HepG2 (cell line): ENCODE measurements around the gene AP1AR. TPM values are rescaled to one million over a fixed set of nuclear protein-coding genes. Genes with fewer than 3 reads are reported as not detected.
A peak's percentile ranks its signal among the peaks of the same experiment; 100 is the strongest.

Source experiments
- ATAC-seq: fragments of 200-7000 bp; cut with Tn5 transposase; 3 replicates; pipeline ENCODE4 v1.9.1; 2020; ENCODE audit warnings: mild to moderate bottlenecking, moderate library complexity
- BruUV-seq: library from RNA; stranded (reverse); fragments of 400-500 nt; replicated peaks from 2 replicates; lab custom pipeline; 2021; lab: Mats Ljungman, UMichigan
- CTCF ChIA-PET: fragments of 300-600 bp; formaldehyde crosslinking; extraction: SDS; loops from one replicate; lab custom pipeline; 2021; ENCODE audit warnings: low total read pairs, inconsistent platforms, low intra/inter-chr PET ratio; lab: Yijun Ruan, JAX
- POLR2A ChIA-PET: fragments of 350-600 bp; sonication (Branson Sonifier 250); formaldehyde crosslinking; loops from one replicate; lab custom pipeline; 2020; ENCODE audit warnings: antibody characterized with exemption, inconsistent platforms; lab: Yijun Ruan, JAX
- DNase-seq: peaks from one replicate; pipeline ENCODE4 v3.0.0-alpha.2; 2015; ENCODE audit warnings: low spot score
- FAIRE-seq: peaks from 3 replicates; lab custom pipeline; 2011; peaks lifted over from hg19 to GRCh38; lab: Jason Lieb, UNC
- H2AFZ ChIP-seq: one replicate; pipeline ENCODE4 v1.6.1; 2011; ENCODE audit warnings: low read length, inconsistent platforms
- H3K27ac ChIP-seq: fragments of 300-600 bp; 3 replicates; pipeline ENCODE4 v1.8.0; 2011; ENCODE audit warnings: mixed run types, mild to moderate bottlenecking, mixed read lengths, low read length, inconsistent platforms; ENCODE audit not compliant: insufficient read depth; ENCODE audit errors: extremely low read length
- H3K27me3 ChIP-seq, 2 experiments: fragments of 200-600 bp in 1 of 2; 2 replicates in 1 of 2; 3 replicates in 1 of 2; pipeline versions ENCODE4 v1.6.0 to v1.8.0; 2011; ENCODE audit warnings: low read length in 2 of 2, mild to moderate bottlenecking in 2 of 2, moderate library complexity in 2 of 2, inconsistent platforms in 1 of 2; ENCODE audit not compliant: insufficient read depth in 2 of 2, control insufficient read depth in 1 of 2
- H3K36me3 ChIP-seq, 2 experiments: fragments of 200-600 bp in 1 of 2; replicated peaks in 1 of 2; 2 replicates in 1 of 2; 3 replicates in 1 of 2; pipeline versions ENCODE4 v1.5.1 to v1.8.0; 2011; ENCODE audit warnings: low read length in 2 of 2, inconsistent platforms in 1 of 2; ENCODE audit not compliant: insufficient read depth in 2 of 2, control insufficient read depth in 1 of 2
- H3K4me1 ChIP-seq: 2 replicates; pipeline ENCODE4 v1.5.1; 2012; ENCODE audit warnings: low read length, inconsistent platforms; ENCODE audit not compliant: insufficient read depth
- H3K4me2 ChIP-seq: 2 replicates; pipeline ENCODE4 v1.6.0; 2011; ENCODE audit warnings: low read depth, low read length, inconsistent platforms
- H3K4me3 ChIP-seq, 3 experiments: fragments of 200-600 bp in 1 of 3; sonication (generic), shearing (Covaris generic) in 1 of 3; replicated peaks in 1 of 3; 2 replicates each; pipeline ENCODE4 v1.5.1; 2011 to 2016; ENCODE audit warnings: low read length in 3 of 3, inconsistent platforms in 2 of 3, low read depth in 2 of 3, mild to moderate bottlenecking in 2 of 3, control low read depth in 1 of 3, mixed read lengths in 1 of 3; ENCODE audit not compliant: insufficient read depth in 1 of 3
- H3K79me2 ChIP-seq: one replicate; pipeline ENCODE4 v1.6.1; 2011; ENCODE audit warnings: low read length, inconsistent platforms; ENCODE audit not compliant: insufficient read depth
- H3K9ac ChIP-seq: 2 replicates; pipeline ENCODE4 v1.6.0; 2011; ENCODE audit warnings: mild to moderate bottlenecking, low read depth, low read length, inconsistent platforms; ENCODE audit not compliant: insufficient read depth
- H3K9me3 ChIP-seq: 2 replicates; pipeline ENCODE4 v1.5.1; 2012; ENCODE audit warnings: mild to moderate bottlenecking, low read length
- H4K20me1 ChIP-seq: 2 replicates; pipeline ENCODE4 v1.6.0; 2011; ENCODE audit warnings: inconsistent platforms, mild to moderate bottlenecking, low read length, moderate library complexity; ENCODE audit not compliant: insufficient read depth
- BHLHE40 ChIP-seq: IDR thresholded peaks from 2 replicates; pipeline ENCODE4 v1.6.1; 2011; ENCODE audit warnings: low read length, improper control_type of control experiment
- HNRNPK ChIP-seq: fragments of 200-400 bp; formaldehyde crosslinking; IDR thresholded peaks from 2 replicates; pipeline ENCODE4 v1.6.1; 2018; ENCODE audit warnings: low read length, low read depth, moderate library complexity, mild to moderate bottlenecking; ENCODE audit not compliant: poor library complexity, severe bottlenecking
- HOXA7 ChIP-seq: sonication (generic); formaldehyde crosslinking; IDR thresholded peaks from 2 replicates; pipeline ENCODE4 v1.8.1; 2022; ENCODE audit warnings: mild to moderate bottlenecking, missing genetic modification reagents, moderate library complexity
- JUND ChIP-seq: sonication (generic); formaldehyde crosslinking; IDR thresholded peaks from 2 replicates; pipeline ENCODE4 v1.8.0; 2022; ENCODE audit warnings: mild to moderate bottlenecking, missing genetic modification reagents
- MEIS1 ChIP-seq: sonication (generic); formaldehyde crosslinking; IDR thresholded peaks from 2 replicates; pipeline ENCODE4 v1.9.0; 2021; ENCODE audit warnings: mild to moderate bottlenecking, missing genetic modification reagents, moderate library complexity, borderline replicate concordance
- MTA1 ChIP-seq: sonication (generic); formaldehyde crosslinking; IDR thresholded peaks from 2 replicates; pipeline ENCODE4 v1.4.0; 2020; ENCODE audit warnings: missing genetic modification reagents, mild to moderate bottlenecking, borderline replicate concordance
- RBAK ChIP-seq: sonication (generic); formaldehyde crosslinking; IDR thresholded peaks from 2 replicates; pipeline ENCODE4 v1.5.1; 2020; ENCODE audit warnings: mild to moderate bottlenecking, missing genetic modification reagents
- TBP ChIP-seq: sonication (generic); formaldehyde crosslinking; IDR thresholded peaks from 2 replicates; pipeline ENCODE4 v1.5.0; 2020; ENCODE audit warnings: missing genetic modification reagents
- ZFY ChIP-seq: sonication (generic); formaldehyde crosslinking; IDR thresholded peaks from 2 replicates; pipeline ENCODE4 v1.4.0; 2020; ENCODE audit warnings: missing genetic modification reagents
- ZNF256 ChIP-seq: sonication (generic); formaldehyde crosslinking; conservative IDR thresholded peaks from 2 replicates; pipeline ENCODE4 v1.4.0; 2020; ENCODE audit warnings: missing genetic modification reagents
- ZNF274 ChIP-seq: sonication (generic); formaldehyde crosslinking; IDR thresholded peaks from 2 replicates; pipeline ENCODE4 v1.5.1; 2020; ENCODE audit warnings: mild to moderate bottlenecking, missing genetic modification reagents
- ZNF281 ChIP-seq: sonication (generic); formaldehyde crosslinking; IDR thresholded peaks from 2 replicates; pipeline ENCODE4 v1.4.0; 2020; ENCODE audit warnings: missing genetic modification reagents, borderline replicate concordance
- ZNF282 ChIP-seq: fragments of 450-650 bp; IDR thresholded peaks from 2 replicates; pipeline ENCODE4 v1.6.1; 2018; ENCODE audit not compliant: partially characterized antibody
- ZNF850 ChIP-seq: sonication (generic); formaldehyde crosslinking; conservative IDR thresholded peaks from 2 replicates; pipeline ENCODE4 v1.9.0; 2021; ENCODE audit warnings: mild to moderate bottlenecking, missing genetic modification reagents
- WGBS: methylation state at CpG from one replicate; pipeline ENCODE4 v1.1.6; 2017; ENCODE audit warnings: low lambda C conversion rate; 5-methylcytosine and 5-hydroxymethylcytosine counted together
- in situ Hi-C: cut with HindIII; loops from 2 replicates; pipeline ENCODE4 v1.10.0; 2017; ENCODE audit warnings: low pct_unique_long_range_greater_than_20kb; ENCODE audit not compliant: extremely low pct_ligation_motif_present
- intact Hi-C: fragments of 100-400 bp; cut with micrococcal nuclease; formaldehyde crosslinking; loops from one replicate; pipeline ENCODE4 v1.10.0; 2022; ENCODE audit not compliant: unreplicated experiment
- polyA plus RNA-seq, 8 experiments: library from polyadenylated mRNA; depleted of rRNA in 3 of 8; stranded (reverse) in 7 of 8; unstranded in 1 of 8; fragments of >200 nt; fragmentation: Illumina TruSeq in 4 of 8; extraction: Trizol in 4 of 8; gene quantifications; 2 replicates each; pipeline versions ENCODE4 v1.2.1 to v1.2.3, GENCODE V29; 2011 to 2016; ENCODE audit warnings: low read depth in 4 of 8, missing spikeins in 1 of 8, mixed read lengths in 1 of 8; ENCODE audit not compliant: insufficient read depth in 1 of 8
- total RNA-seq, 5 experiments: library from RNA; depleted of rRNA; stranded (reverse); fragments of >200 nt; fragmentation: Illumina TruSeq; extraction: Trizol; gene quantifications; 2 replicates each; pipeline ENCODE4 v1.2.3, GENCODE V29; 2016; ENCODE audit warnings: low read depth in 1 of 5

The AP1AR gene
- total and polyA plus RNA-seq, 2 of the 13 experiments (the other 11 are each of a cell fraction or from before 2014, with no cell fraction given): 24.9 to 39.9 TPM

DNA sequence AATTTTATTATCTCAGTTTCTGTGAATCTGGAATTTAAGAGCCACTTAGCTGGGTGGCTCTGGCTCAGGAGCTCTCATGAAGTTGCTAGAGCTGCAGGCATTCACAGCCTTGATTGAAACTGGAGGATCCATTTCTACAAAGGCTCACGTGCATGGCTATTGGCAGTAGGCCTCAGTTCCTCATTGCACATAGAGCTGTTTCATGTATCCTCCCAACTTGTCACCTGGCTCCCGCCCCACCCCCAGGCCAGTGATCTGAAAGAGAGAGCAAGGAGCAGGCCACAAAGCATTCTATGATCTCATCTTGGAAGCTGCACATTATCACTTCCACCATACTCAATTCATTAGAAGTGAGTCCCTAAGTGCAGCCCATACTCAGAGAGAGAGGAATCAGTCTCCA, 18.5 kb upstream of the AP1AR start:
- no TSS peak for BruUV-seq
- H3K4me1 ChIP-seq: peaks cover 41% of the 10 kb centered on the region
- in situ Hi-C loops: no loop called here
- peaks cover 11% of the 10 kb centered on the region; the same call in 1 of the 2 replicates for H3K9me3 ChIP-seq
- POLR2A ChIA-PET: interaction anchor here (1.0 to 3.4 kb wide), 2 partner anchors 9 to 19 kb away, joined by 3 to 14 read pairs; partner anchors contain the start of gene AP1AR
- FAIRE-seq: no peak
- no peak for ATAC-seq
- H3K27ac ChIP-seq: no peak overlapping the region
- TF ChIP-seq ZNF850: no peak
- TF ChIP-seq ZNF281 (CRISPR knock-in tag): peak; percentile 27; the same call in 1 of the 2 replicates
- 0 out of 2 replicates have a peak, but pooled peaks have one; percentile 31 for TF ChIP-seq BHLHE40
- TF ChIP-seq ZFY (CRISPR knock-in tag): peak; percentile 38; the same call in 1 of the 2 replicates
- no peaks in the 10 kb centered on the region for H4K20me1 ChIP-seq
- H3K9ac ChIP-seq: no peak overlapping the region
- intact Hi-C loops: loop anchor here (10.0 kb wide), 1 partner anchor 52 kb away; no protein-coding TSS in a partner anchor
- no peaks in the 10 kb centered on the region for H3K79me2 ChIP-seq
- DNase-seq: peak; percentile 30
- CTCF ChIA-PET: no interaction called here
- 67% methylated on average over 2 of the region's 2 CpGs for WGBS
- peak overlapping the region; percentile 4 for H2AFZ ChIP-seq
- no peak overlapping the region for H3K4me2 ChIP-seq
- no peak overlapping the region for H3K4me3 ChIP-seq
- H3K27me3 ChIP-seq: no peaks in the 10 kb centered on the region
- no peaks in the 10 kb centered on the region for H3K36me3 ChIP-seq

- 90% methylated on average over 3 of the region's 3 CpGs for WGBS
- Histone ChIP-seq H3K4me3 (no peak overlapping the region), H2AFZ (no peak overlapping the region), H3K36me3 (no peaks in the 10 kb centered on the region), H3K4me1 (peaks cover 34% of the 10 kb centered on the region), H3K9me3 (peaks cover 11% of the 10 kb centered on the region; the same call in 1 of the 2 replicates), H3K9ac (no peak overlapping the region), H3K79me2 (no peaks in the 10 kb centered on the region), H4K20me1 (no peaks in the 10 kb centered on the region), H3K27ac (no peak overlapping the region), H3K27me3 (no peaks in the 10 kb centered on the region), H3K4me2 (no peak overlapping the region)
- intact Hi-C loops (loop anchor here (1.0 to 10.0 kb wide), 3 partner anchors 21 to 115 kb away; no protein-coding TSS in a partner anchor), in situ Hi-C loops (no loop called here)
- FAIRE-seq (no peak), DNase-seq (no peak), ATAC-seq (no peak)
- no TSS peak for BruUV-seq
- POLR2A ChIA-PET: interaction anchor here (1.0 to 3.4 kb wide), 2 partner anchors 10 to 18 kb away, joined by 5 to 14 read pairs; partner anchors contain the start of gene AP1AR
- CTCF ChIA-PET: interaction anchor here (0.9 to 1.6 kb wide), 3 partner anchors 21 to 108 kb away, joined by 3 to 14 read pairs (median 5); no protein-coding TSS in a partner anchor
- no peak for TF ChIP-seq ZNF256
- TF ChIP-seq MEIS1: no peak
- no peak for TF ChIP-seq MTA1 (CRISPR knock-in tag)
- TF ChIP-seq JUND (CRISPR knock-in tag): no peak
- no peak for TF ChIP-seq HOXA7 (CRISPR knock-in tag)
- no peak for TF ChIP-seq ZNF274 (CRISPR knock-in tag)
- no peak for TF ChIP-seq TBP (CRISPR knock-in tag)
- no peak for TF ChIP-seq RBAK (CRISPR knock-in tag)
- TF ChIP-seq HNRNPK: no peak
- no peak for TF ChIP-seq ZNF282
These were observed 17.7 kb upstream of the AP1AR start for GRCh38 chr4:112213856-112214255.
